MCF 10A (cell line): Measurements from ENCODE around the gene ARL3. TPM values are rescaled to one million over a fixed set of nuclear protein-coding genes. Genes with fewer than 3 reads are reported as not detected.
A peak's percentile ranks its signal among the peaks of the same experiment; 100 is the strongest.

ENCODE experiments used
- BruUV-seq: library from RNA; stranded (reverse); fragments of 400-500 nt; replicated peaks from 2 replicates; lab custom pipeline; 2021; lab: Mats Ljungman, UMichigan
- CTCF ChIA-PET: fragments of 300-600 bp; sonication (Branson Sonifier 250); formaldehyde crosslinking; extraction: SDS; loops from one replicate; lab custom pipeline; 2021; ENCODE audit warnings: antibody characterized with exemption, inconsistent platforms; lab: Yijun Ruan, JAX
- POLR2A ChIA-PET: fragments of 300-600, 350-650 bp; sonication (Branson Sonifier 250); formaldehyde crosslinking; extraction: SDS; loops from one replicate; lab custom pipeline; 2020; ENCODE audit warnings: antibody characterized with exemption, inconsistent platforms; lab: Yijun Ruan, JAX
- DNase-seq: peaks from one replicate; pipeline ENCODE4 v3.0.0-alpha.2; 2018; ENCODE audit not compliant: unreplicated experiment
- H3K27ac Mint-ChIP-seq: one replicate; pipeline ENCODE4 v1.8.0; 2022; ENCODE audit warnings: mild to moderate bottlenecking, low read depth, mixed read lengths; ENCODE audit not compliant: unreplicated experiment
- H3K27me3 Mint-ChIP-seq: one replicate; pipeline ENCODE4 v1.8.0; 2022; ENCODE audit warnings: mixed read lengths; ENCODE audit not compliant: insufficient read depth, unreplicated experiment
- H3K36me3 Mint-ChIP-seq: one replicate; pipeline ENCODE4 v1.8.0; 2022; ENCODE audit warnings: mild to moderate bottlenecking, moderate library complexity, mixed read lengths; ENCODE audit not compliant: insufficient read depth, unreplicated experiment
- H3K4me1 Mint-ChIP-seq: one replicate; pipeline ENCODE4 v1.8.0; 2022; ENCODE audit warnings: mixed read lengths; ENCODE audit not compliant: insufficient read depth, unreplicated experiment
- H3K4me3 Mint-ChIP-seq: one replicate; pipeline ENCODE4 v1.8.0; 2022; ENCODE audit warnings: mild to moderate bottlenecking, moderate library complexity, mixed read lengths; ENCODE audit not compliant: unreplicated experiment
- H3K9me3 Mint-ChIP-seq: one replicate; pipeline ENCODE4 v1.8.0; 2022; ENCODE audit warnings: mixed read lengths; ENCODE audit not compliant: unreplicated experiment
- CTCF ChIP-seq: fragments of 200-600 bp; IDR thresholded peaks from one replicate; pipeline ENCODE4 v1.8.0; 2022; ENCODE audit warnings: antibody characterized with exemption, mild to moderate bottlenecking; ENCODE audit not compliant: unreplicated experiment
- intact Hi-C: fragments of 100-400 bp; cut with micrococcal nuclease; formaldehyde crosslinking; loops from 2 replicates; pipeline ENCODE4 v1.14.1; 2022
- total RNA-seq: library from RNA; stranded (reverse); gene quantifications from 2 replicates; pipeline ENCODE4 v1.2.3, GENCODE V29; 2022

ARL3 gene
- total RNA-seq, 1 experiment from 2014 or later, result 6.8 TPM

- peaks cover 30% of the 10 kb centered on the region for H3K4me1 Mint-ChIP-seq
- POLR2A ChIA-PET, result interaction anchor here (0.6 to 5.3 kb wide), 32 partner anchors 9 to 1624 kb away, joined by 3 to 115 read pairs (median 4); partner anchors contain the start of genes ACTR1A, CNNM2, SUFU and TRIM8
Observed at GRCh38 chr10:102714621-102715455, 641 bp upstream of the ARL3 start, which contains the start of gene SFXN2. Gene SFXN2 (plus strand): TSS chr10:102714636. CDS start chr10:102726637, 12,001 bp downstream.

DNA sequence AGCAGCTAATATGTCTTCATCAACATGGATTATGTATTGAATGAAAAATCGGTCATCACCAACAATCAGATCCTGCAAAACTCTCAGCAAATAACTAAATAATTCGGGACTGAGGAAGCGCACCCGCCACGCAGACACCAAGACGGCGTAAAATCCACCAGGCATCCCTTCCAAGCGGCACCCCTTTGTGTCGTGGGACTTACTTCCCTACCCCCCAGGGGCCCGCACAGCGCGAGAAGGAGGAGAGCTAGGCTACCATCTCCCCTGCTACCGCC lies 721 bp downstream of the ARL3 start:
- H3K36me3 Mint-ChIP-seq, result peaks cover 15% of the 10 kb centered on the region
- BruUV-seq, result no TSS peak
- peak overlapping the region; percentile 97 for H3K4me3 Mint-ChIP-seq
- ChIA-PET POLR2A (interaction anchor here (0.5 to 5.3 kb wide), 32 partner anchors 9 to 907 kb away, joined by 3 to 115 read pairs (median 4); partner anchors contain the start of genes ACTR1A, OGA, SUFU and TRIM8), CTCF (interaction anchor here (0.6 to 2.9 kb wide), 9 partner anchors 9 to 337 kb away, joined by 3 to 12 read pairs (median 6); partner anchors contain the start of gene TRIM8)
- no peak for TF ChIP-seq CTCF
- no peak for DNase-seq
- H3K4me1 Mint-ChIP-seq, result peaks cover 30% of the 10 kb centered on the region
- H3K27me3 Mint-ChIP-seq, result no peaks in the 10 kb centered on the region
- H3K27ac Mint-ChIP-seq, result peak overlapping the region; percentile 92
- intact Hi-C loops, result loop anchor here (1.0 to 5.0 kb wide), 2 partner anchors 36 to 67 kb away; no protein-coding TSS in a partner anchor
- H3K9me3 Mint-ChIP-seq, result no peaks in the 10 kb centered on the region

More at GRCh38 chr10:102714621-102715455, 641 bp upstream of the ARL3 start, which contains the start of gene SFXN2:
- intact Hi-C loops, result loop anchor here (1.0 to 5.0 kb wide), 2 partner anchors 28 to 38 kb away; partner anchors contain the start of gene WBP1L
- CTCF ChIA-PET, result interaction anchor here (0.6 to 2.8 kb wide), 8 partner anchors 22 to 187 kb away, joined by 3 to 8 read pairs (median 4); partner anchors contain the start of gene TRIM8
- H3K9me3 Mint-ChIP-seq, result no peaks in the 10 kb centered on the region
- TF ChIP-seq CTCF, result no peak
- TSS peak; percentile 49 for BruUV-seq
- peak within 1 kb of the TSS; percentile 92 for H3K27ac Mint-ChIP-seq
- no peaks in the 10 kb centered on the region for H3K27me3 Mint-ChIP-seq
- H3K4me3 Mint-ChIP-seq, result peak within 1 kb of the TSS; percentile 97
- H3K36me3 Mint-ChIP-seq, result peaks cover 19% of the 10 kb centered on the region
- no peak for DNase-seq

GRCh38 chr10:102712843-102713538 lies 1.2 kb downstream of the ARL3 start:
- POLR2A ChIA-PET, result interaction anchor here (0.5 to 5.3 kb wide), 30 partner anchors 8 to 906 kb away, joined by 3 to 115 read pairs (median 4); partner anchors contain the start of genes ACTR1A, OGA, SUFU and TRIM8
- CTCF ChIA-PET, result interaction anchor here (0.6 to 2.9 kb wide), 10 partner anchors 8 to 337 kb away, joined by 3 to 12 read pairs (median 6); partner anchors contain the start of gene TRIM8

More at GRCh38 chr10:102712843-102713538, 1.2 kb downstream of the ARL3 start:
- DNase-seq, result no peak
- intact Hi-C loops, result loop anchor here (1.0 to 5.0 kb wide), 2 partner anchors 36 to 67 kb away; no protein-coding TSS in a partner anchor
- H3K27ac Mint-ChIP-seq, result peak overlapping the region; percentile 92
- no peaks in the 10 kb centered on the region for H3K9me3 Mint-ChIP-seq
- peaks cover 26% of the 10 kb centered on the region for H3K4me1 Mint-ChIP-seq
- H3K4me3 Mint-ChIP-seq, result peak overlapping the region; percentile 97
- no peaks in the 10 kb centered on the region for H3K27me3 Mint-ChIP-seq
- BruUV-seq, result TSS peak; percentile 25
- peaks cover 16% of the 10 kb centered on the region for H3K36me3 Mint-ChIP-seq
- no peak for TF ChIP-seq CTCF
